ENCODE data around the gene FYN. TPM values are rescaled to one million over a fixed set of nuclear protein-coding genes. Genes with fewer than 3 reads are reported as not detected.

Gene FYN
- total and polyA plus RNA-seq, 9 of the 15 experiments (the other 6 are each of a cell fraction or from before 2014, with no cell fraction given) = 2.9 to 22.1 (median 11.4) TPM

- TF ChIP-seq BCLAF1 (IDR thresholded peaks at IDR 0.05; ENCODE audit: borderline replicate concordance in 1 of 2, control insufficient read depth in 1 of 2, low read depth in 2 of 2, low read length in 1 of 2) = no peak
- TF ChIP-seq MNT (conservative IDR thresholded peaks at IDR 0.05) = no peak
- TF ChIP-seq FOXM1 (IDR thresholded peaks at IDR 0.05; ENCODE audit: low read depth) = no peak
- 0 out of 2 replicates have a peak, but pooled peaks have one; percentile 7 for TF ChIP-seq FOXM1 (CRISPR knock-in tag; IDR thresholded peaks at IDR 0.05; ENCODE audit: low read depth)
- TF ChIP-seq HOXB6 (CRISPR knock-in tag; IDR thresholded peaks at IDR 0.05; ENCODE audit: borderline replicate concordance) = no peak
- no peak for TF ChIP-seq SRSF1 (IDR thresholded peaks at IDR 0.05; ENCODE audit: low read depth, low read length)
- no peak for TF ChIP-seq ZNF12 (CRISPR knock-in tag; IDR thresholded peaks at IDR 0.05)
- TF ChIP-seq MYNN (IDR thresholded peaks at IDR 0.05) = no peak
- TF ChIP-seq MYNN (CRISPR knock-in tag; IDR thresholded peaks at IDR 0.05) = no peak
- TF ChIP-seq TCF7L2 (IDR thresholded peaks at IDR 0.05; ENCODE audit: low read depth, low read length) = no peak
- no peak for TF ChIP-seq GTF2A2 (tag; IDR thresholded peaks at IDR 0.05)
- TF ChIP-seq ZBTB17 (CRISPR knock-in tag; IDR thresholded peaks at IDR 0.05) = no peak
- TF ChIP-seq CCNT2 (IDR thresholded peaks at IDR 0.05; ENCODE audit: borderline replicate concordance, extremely low read depth, insufficient read length, low read depth, low read length) = no peak
- TF ChIP-seq SMARCA5 (IDR thresholded peaks at IDR 0.05) = no peak
- TF ChIP-seq, protein P1, sequence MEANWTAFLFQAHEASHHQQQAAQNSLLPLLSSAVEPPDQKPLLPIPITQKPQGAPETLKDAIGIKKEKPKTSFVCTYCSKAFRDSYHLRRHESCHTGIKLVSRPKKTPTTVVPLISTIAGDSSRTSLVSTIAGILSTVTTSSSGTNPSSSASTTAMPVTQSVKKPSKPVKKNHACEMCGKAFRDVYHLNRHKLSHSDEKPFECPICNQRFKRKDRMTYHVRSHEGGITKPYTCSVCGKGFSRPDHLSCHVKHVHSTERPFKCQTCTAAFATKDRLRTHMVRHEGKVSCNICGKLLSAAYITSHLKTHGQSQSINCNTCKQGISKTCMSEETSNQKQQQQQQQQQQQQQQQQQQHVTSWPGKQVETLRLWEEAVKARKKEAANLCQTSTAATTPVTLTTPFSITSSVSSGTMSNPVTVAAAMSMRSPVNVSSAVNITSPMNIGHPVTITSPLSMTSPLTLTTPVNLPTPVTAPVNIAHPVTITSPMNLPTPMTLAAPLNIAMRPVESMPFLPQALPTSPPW (CRISPR knock-in tag; IDR thresholded peaks at IDR 0.05) = no peak; the same call in 1 of the 2 replicates
- no peak for TF ChIP-seq BDP1 (IDR thresholded peaks at IDR 0.05; ENCODE audit: insufficient read depth, insufficient read length)
- no peak for TF ChIP-seq ATF1 (CRISPR knock-in tag; IDR thresholded peaks at IDR 0.05)
- no peak for TF ChIP-seq ATF1 (tag; IDR thresholded peaks at IDR 0.05)
- TF ChIP-seq CHD2 (IDR thresholded peaks at IDR 0.05; ENCODE audit: low read depth, low read length) = no peak
- peak; percentile 10 to 11; a peak in 3 of 4 replicates for TF ChIP-seq MAZ (CRISPR knock-in tag; conservative IDR thresholded peaks at IDR 0.05 in 1 of 2, IDR thresholded peaks at IDR 0.05 in 1 of 2)
- TF ChIP-seq XRCC3 (IDR thresholded peaks at IDR 0.05) = no peak
- no peak for TF ChIP-seq NCOR1 (IDR thresholded peaks at IDR 0.05)
- TF ChIP-seq GATAD2A (IDR thresholded peaks at IDR 0.05) = no peak
- TF ChIP-seq, protein P2, sequence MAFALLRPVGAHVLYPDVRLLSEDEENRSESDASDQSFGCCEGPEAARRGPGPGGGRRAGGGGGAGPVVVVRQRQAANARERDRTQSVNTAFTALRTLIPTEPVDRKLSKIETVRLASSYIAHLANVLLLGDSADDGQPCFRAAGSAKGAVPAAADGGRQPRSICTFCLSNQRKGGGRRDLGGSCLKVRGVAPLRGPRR (CRISPR knock-in tag; IDR thresholded peaks at IDR 0.05) = no peak
Observed at GRCh38 chr6:111872401-111873177, 663 bp downstream of the FYN start (continued).

All from K562 (cell line).